ENCODE measurements around the gene ZKSCAN7.
"Not testable (repeated sequence)": the region's sequence is repeated elsewhere in the genome, so short reads cannot be mapped to it uniquely, and the experiment has no call there.

Gene ZKSCAN7

DNA sequence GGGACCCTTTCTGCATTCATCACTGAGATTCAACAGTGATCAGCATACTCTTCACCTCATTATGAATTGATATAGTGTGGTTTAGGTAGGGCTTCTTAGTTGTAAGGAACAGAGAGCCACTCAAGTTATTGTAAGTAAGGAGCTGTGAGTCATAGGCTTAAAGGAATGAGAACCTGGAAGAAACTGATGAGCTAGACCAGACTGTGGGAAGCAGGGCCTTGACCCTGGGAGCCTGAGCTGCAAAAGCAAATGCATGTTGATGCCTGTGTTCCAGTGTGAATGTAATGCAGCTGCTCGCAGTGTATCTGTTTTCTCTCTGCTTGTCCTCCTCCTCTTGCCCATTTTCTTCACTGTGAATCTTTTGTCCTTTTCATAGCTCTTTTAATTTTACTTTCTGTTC is 13.6 kb downstream of the ZKSCAN7 start:
- TF ChIP-seq ZNF70 (CRISPR knock-in tag; IDR thresholded peaks at IDR 0.05) (no peak), ESRRG (CRISPR knock-in tag; IDR thresholded peaks at IDR 0.05) (no peak), TSHZ2 (CRISPR knock-in tag; IDR thresholded peaks at IDR 0.05) (no peak), PPARA (CRISPR knock-in tag; IDR thresholded peaks at IDR 0.05; ENCODE audit: borderline replicate concordance) (no peak), BACH2 (CRISPR knock-in tag; IDR thresholded peaks at IDR 0.05; ENCODE audit: borderline replicate concordance) (no peak), PATZ1 (CRISPR knock-in tag; IDR thresholded peaks at IDR 0.05; ENCODE audit: borderline replicate concordance) (no peak)
- no peak for ATAC-seq

GRCh38 chr3:44571024-44571423 is 16.0 kb downstream of the ZKSCAN7 start:
- ATAC-seq = no peak
- no peak for TF ChIP-seq TOX (CRISPR knock-in tag; IDR thresholded peaks at IDR 0.05; ENCODE audit: borderline replicate concordance)
- no peak for TF ChIP-seq OSR1 (CRISPR knock-in tag; IDR thresholded peaks at IDR 0.05)
- no peak for TF ChIP-seq BACH2 (CRISPR knock-in tag; IDR thresholded peaks at IDR 0.05; ENCODE audit: borderline replicate concordance)
- TF ChIP-seq CSDC2 (CRISPR knock-in tag; IDR thresholded peaks at IDR 0.05) = no peak
- TF ChIP-seq ESRRG (CRISPR knock-in tag; IDR thresholded peaks at IDR 0.05) = no peak
- no peak for TF ChIP-seq TSHZ2 (CRISPR knock-in tag; IDR thresholded peaks at IDR 0.05)
- no peak for TF ChIP-seq ARNTL (CRISPR knock-in tag; IDR thresholded peaks at IDR 0.05; ENCODE audit: borderline replicate concordance, low read depth)
- TF ChIP-seq, protein P1, sequence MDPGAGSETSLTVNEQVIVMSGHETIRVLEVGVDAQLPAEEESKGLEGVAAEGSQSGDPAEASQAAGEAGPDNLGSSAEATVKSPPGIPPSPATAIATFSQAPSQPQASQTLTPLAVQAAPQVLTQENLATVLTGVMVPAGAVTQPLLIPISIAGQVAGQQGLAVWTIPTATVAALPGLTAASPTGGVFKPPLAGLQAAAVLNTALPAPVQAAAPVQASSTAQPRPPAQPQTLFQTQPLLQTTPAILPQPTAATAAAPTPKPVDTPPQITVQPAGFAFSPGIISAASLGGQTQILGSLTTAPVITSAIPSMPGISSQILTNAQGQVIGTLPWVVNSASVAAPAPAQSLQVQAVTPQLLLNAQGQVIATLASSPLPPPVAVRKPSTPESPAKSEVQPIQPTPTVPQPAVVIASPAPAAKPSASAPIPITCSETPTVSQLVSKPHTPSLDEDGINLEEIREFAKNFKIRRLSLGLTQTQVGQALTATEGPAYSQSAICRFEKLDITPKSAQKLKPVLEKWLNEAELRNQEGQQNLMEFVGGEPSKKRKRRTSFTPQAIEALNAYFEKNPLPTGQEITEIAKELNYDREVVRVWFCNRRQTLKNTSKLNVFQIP (CRISPR knock-in tag; IDR thresholded peaks at IDR 0.05; ENCODE audit: borderline replicate concordance, low read depth) = no peak
- no peak for TF ChIP-seq ZNF70 (CRISPR knock-in tag; IDR thresholded peaks at IDR 0.05)

- TF ChIP-seq ZFP30 (CRISPR knock-in tag; IDR thresholded peaks at IDR 0.05) (no peak), PATZ1 (CRISPR knock-in tag; IDR thresholded peaks at IDR 0.05; ENCODE audit: borderline replicate concordance) (no peak), TSHZ2 (CRISPR knock-in tag; IDR thresholded peaks at IDR 0.05) (no peak), ARNTL (CRISPR knock-in tag; IDR thresholded peaks at IDR 0.05; ENCODE audit: borderline replicate concordance, low read depth) (no peak), ZFP3 (CRISPR knock-in tag; IDR thresholded peaks at IDR 0.05) (no peak)
- TF ChIP-seq, protein P2, sequence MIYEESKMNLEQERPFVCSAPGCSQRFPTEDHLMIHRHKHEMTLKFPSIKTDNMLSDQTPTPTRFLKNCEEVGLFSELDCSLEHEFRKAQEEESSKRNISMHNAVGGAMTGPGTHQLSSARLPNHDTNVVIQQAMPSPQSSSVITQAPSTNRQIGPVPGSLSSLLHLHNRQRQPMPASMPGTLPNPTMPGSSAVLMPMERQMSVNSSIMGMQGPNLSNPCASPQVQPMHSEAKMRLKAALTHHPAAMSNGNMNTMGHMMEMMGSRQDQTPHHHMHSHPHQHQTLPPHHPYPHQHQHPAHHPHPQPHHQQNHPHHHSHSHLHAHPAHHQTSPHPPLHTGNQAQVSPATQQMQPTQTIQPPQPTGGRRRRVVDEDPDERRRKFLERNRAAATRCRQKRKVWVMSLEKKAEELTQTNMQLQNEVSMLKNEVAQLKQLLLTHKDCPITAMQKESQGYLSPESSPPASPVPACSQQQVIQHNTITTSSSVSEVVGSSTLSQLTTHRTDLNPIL (CRISPR knock-in tag; IDR thresholded peaks at IDR 0.05; ENCODE audit: low read depth) = no peak
- no peak for ATAC-seq
Observed at GRCh38 chr3:44576613-44577012, 21.6 kb downstream of the ZKSCAN7 start.

DNA sequence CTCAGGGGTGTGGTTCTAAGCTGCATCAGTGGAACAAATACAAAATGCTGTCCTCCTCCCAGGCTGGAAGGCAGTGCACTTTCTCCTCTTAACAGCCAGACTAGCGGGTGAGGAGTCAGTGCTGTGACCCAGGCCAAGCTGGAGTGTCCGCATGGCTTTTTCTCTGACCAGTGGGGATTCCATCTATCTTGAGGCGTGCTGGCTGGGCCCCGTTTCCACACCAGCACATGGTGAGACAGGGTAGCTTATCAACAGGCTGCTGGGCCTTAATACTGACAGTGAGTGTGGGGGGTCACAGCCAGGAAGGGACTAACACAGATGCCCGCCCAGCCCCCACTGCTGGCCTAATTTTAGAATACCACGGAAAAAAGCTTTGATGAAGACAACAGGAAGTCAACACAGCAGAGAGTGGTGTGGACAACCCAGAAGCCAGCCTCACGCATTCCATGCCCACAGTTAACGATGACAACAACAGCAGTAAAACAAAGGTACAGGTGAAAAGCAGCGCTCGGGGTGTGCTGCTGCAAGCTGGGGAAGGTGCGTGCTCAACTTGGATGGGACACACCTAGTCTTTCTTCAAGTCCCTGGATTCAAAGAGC is 22.5 kb downstream of the ZKSCAN7 start:
- not testable (repeated sequence) for ATAC-seq

- ATAC-seq = not testable (repeated sequence)
Observed at GRCh38 chr3:44578316-44578715, 23.3 kb downstream of the ZKSCAN7 start.

- not testable (repeated sequence) for ATAC-seq
Observed at GRCh38 chr3:44578924-44579515, 24.0 kb downstream of the ZKSCAN7 start.

Data from SK-N-SH treated with all-trans-retinoic acid at 6 μM for 48 hours (cell line).